ENCODE measurements around the gene ATRAID.

DNA sequence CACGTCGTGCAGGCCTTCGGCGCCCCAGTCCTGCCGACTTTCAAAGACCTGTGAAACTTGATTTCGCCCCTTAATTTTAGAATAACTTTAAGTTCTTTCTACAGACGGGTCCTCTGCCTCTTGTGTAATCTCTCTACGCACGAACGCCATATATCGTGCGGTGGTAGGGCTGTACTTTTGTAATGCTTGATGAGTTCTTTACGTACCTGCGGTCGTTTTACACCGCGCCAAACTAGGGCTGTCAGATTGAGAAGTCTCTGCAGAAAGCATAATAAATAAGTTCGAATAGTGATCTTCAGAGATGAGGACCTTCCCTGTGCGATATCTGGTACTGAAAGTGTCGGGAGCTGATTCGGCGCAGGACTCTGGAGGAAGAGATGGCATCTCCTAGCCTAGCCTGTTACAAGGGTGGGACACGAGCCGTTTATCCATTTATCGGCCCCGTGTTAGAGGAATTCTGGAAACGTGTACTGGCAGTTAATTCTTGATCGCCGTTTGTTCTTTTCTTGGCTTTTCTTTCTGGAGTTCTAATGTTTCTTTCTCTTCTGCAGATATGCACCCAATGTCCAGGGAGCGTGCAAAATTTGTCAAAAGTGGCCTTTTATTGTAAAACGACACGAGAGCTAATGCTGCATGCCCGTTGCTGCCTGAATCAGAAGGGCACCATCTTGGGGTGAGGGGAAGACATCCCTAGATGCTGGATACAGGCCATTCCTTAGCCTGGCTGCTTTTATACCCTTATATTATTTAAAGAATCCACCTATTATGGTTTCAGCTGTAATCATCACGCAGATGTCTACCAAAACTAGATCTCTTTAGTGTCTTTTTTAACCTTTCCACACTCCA lies 1.0 kb downstream of the ATRAID start:
- TF ChIP-seq, protein P1, sequence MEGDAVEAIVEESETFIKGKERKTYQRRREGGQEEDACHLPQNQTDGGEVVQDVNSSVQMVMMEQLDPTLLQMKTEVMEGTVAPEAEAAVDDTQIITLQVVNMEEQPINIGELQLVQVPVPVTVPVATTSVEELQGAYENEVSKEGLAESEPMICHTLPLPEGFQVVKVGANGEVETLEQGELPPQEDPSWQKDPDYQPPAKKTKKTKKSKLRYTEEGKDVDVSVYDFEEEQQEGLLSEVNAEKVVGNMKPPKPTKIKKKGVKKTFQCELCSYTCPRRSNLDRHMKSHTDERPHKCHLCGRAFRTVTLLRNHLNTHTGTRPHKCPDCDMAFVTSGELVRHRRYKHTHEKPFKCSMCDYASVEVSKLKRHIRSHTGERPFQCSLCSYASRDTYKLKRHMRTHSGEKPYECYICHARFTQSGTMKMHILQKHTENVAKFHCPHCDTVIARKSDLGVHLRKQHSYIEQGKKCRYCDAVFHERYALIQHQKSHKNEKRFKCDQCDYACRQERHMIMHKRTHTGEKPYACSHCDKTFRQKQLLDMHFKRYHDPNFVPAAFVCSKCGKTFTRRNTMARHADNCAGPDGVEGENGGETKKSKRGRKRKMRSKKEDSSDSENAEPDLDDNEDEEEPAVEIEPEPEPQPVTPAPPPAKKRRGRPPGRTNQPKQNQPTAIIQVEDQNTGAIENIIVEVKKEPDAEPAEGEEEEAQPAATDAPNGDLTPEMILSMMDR (IDR thresholded peaks at IDR 0.05) = no peak
- no peak for TF ChIP-seq POLR2A (IDR thresholded peaks at IDR 0.05)
